Fibroblast of lung (primary cell): ENCODE measurements around the gene ICA1.

Experiments used
- CTCF ChIP-seq, 2 donors: IDR thresholded peaks in 1 of 2; conservative IDR thresholded peaks in 1 of 2; 1 replicate in 1 of 2; 2 replicates in 1 of 2; pipeline ENCODE4 v1.5.1; 2011 to 2012; ENCODE audit warnings: low read length in 2 of 2, control low read depth in 1 of 2, inconsistent platforms in 1 of 2, low read depth in 1 of 2, mild to moderate bottlenecking in 1 of 2
- EZH2 ChIP-seq: IDR thresholded peaks from 2 replicates; pipeline ENCODE4 v1.5.1; 2012; ENCODE audit warnings: low read length, control low read depth, mild to moderate bottlenecking; ENCODE audit errors: missing control alignments

- TF ChIP-seq CTCF (conservative IDR thresholded peaks at IDR 0.05 in 1 of 2, IDR thresholded peaks at IDR 0.05 in 1 of 2; ENCODE audit: low read depth in 1 of 2, low read length in 2 of 2) (no peak), EZH2 (no peak)
Observed at GRCh38 chr7:8249121-8249520, 12.8 kb downstream of the ICA1 start.
